SK-N-MC (cell line): ENCODE data around the gene TEKT5.

Source experiments
- EZH2 ChIP-seq: fragments of 200-600 bp; sonication (generic); IDR thresholded peaks from one replicate; pipeline ENCODE4 v1.6.1; 2017; ENCODE audit warnings: antibody characterized with exemption
- POLR2AphosphoS5 ChIP-seq: IDR thresholded peaks from 2 replicates; pipeline ENCODE4 v1.6.1; 2012; ENCODE audit warnings: mild to moderate bottlenecking, low read depth, low read length, borderline replicate concordance

- TF ChIP-seq POLR2AphosphoS5 = no peak
- no peak for TF ChIP-seq EZH2
Observed at GRCh38 chr16:10608687-10609401, 85.9 kb downstream of the TEKT5 start.
